ENCODE results near the gene KRTAP10-3.

The KRTAP10-3 gene

GRCh38 chr21:44567481-44568171, 9.0 kb upstream of the KRTAP10-3 start (continued):
- no peak for TF ChIP-seq ZNF398 (tag by site-specific recombination; IDR thresholded peaks at IDR 0.05)
- no peak for TF ChIP-seq ZNF629 (tag by site-specific recombination; IDR thresholded peaks at IDR 0.05)

GRCh38 chr21:44566403-44566802, 7.8 kb upstream of the KRTAP10-3 start:
- Histone ChIP-seq H3K4me1 (ENCODE audit: control insufficient read depth, insufficient read depth, low read length) (no peaks in the 10 kb centered on the region), H3K9me3 (ENCODE audit: control insufficient read depth, insufficient read depth, low read depth, low read length) (no peaks in the 10 kb centered on the region), H3K27ac (ENCODE audit: extremely low read depth, low read depth, low read length) (no peak overlapping the region), H3K36me3 (ENCODE audit: control insufficient read depth in 2 of 2, insufficient read depth in 1 of 2, low read length in 2 of 2) (no peaks in the 10 kb centered on the region), H3K4me3 (ENCODE audit: low read depth, low read length) (no peak overlapping the region)
- TF ChIP-seq KLF7 (tag by site-specific recombination; IDR thresholded peaks at IDR 0.05; ENCODE audit: borderline replicate concordance) (no peak), ATF2 (tag by site-specific recombination; IDR thresholded peaks at IDR 0.05; ENCODE audit: low read depth) (no peak), ZNF664 (tag by site-specific recombination; IDR thresholded peaks at IDR 0.05) (no peak), ZNF114 (tag by site-specific recombination; IDR thresholded peaks at IDR 0.05) (no peak), ZNF555 (tag by site-specific recombination; conservative IDR thresholded peaks at IDR 0.05) (no peak), ZNF302 (tag by site-specific recombination; IDR thresholded peaks at IDR 0.05; ENCODE audit: low read depth) (no peak), ZNF76 (tag by site-specific recombination; IDR thresholded peaks at IDR 0.05; ENCODE audit: borderline replicate concordance, low read depth) (no peak), ZNF544 (tag by site-specific recombination; IDR thresholded peaks at IDR 0.05) (no peak), ZNF18 (tag by site-specific recombination; IDR thresholded peaks at IDR 0.05) (no peak), ZNF629 (tag by site-specific recombination; IDR thresholded peaks at IDR 0.05) (no peak), ZNF433 (tag by site-specific recombination; IDR thresholded peaks at IDR 0.05; ENCODE audit: low read depth) (no peak), RBAK (tag by site-specific recombination; IDR thresholded peaks at IDR 0.05) (no peak), ZNF280C (tag by site-specific recombination; IDR thresholded peaks at IDR 0.05) (no peak), ZNF529 (tag by site-specific recombination; IDR thresholded peaks at IDR 0.05; ENCODE audit: insufficient replicate concordance) (no peak), ZNF571 (tag by site-specific recombination; IDR thresholded peaks at IDR 0.05) (no peak), ZNF169 (tag by site-specific recombination; IDR thresholded peaks at IDR 0.05) (no peak), ZNF280D (tag by site-specific recombination; IDR thresholded peaks at IDR 0.05) (no peak)
- CTCF ChIA-PET, result no interaction called here
- POLR2A ChIA-PET, result no interaction called here
